Measurements from ENCODE around the gene NKAIN2.
"Not testable (repeated sequence)": the region's sequence is repeated elsewhere in the genome, so short reads cannot be mapped to it uniquely, and the experiment has no call there.

The NKAIN2 gene

GRCh38 chr6:124535299-124535698, 731.6 kb downstream of the NKAIN2 start:
- no peak for DNase-seq

- no peak for DNase-seq
These were observed 732.1 kb downstream of the NKAIN2 start for GRCh38 chr6:124535746-124536145.

GRCh38 chr6:124536157-124536841, 732.6 kb downstream of the NKAIN2 start:
- DNase-seq = no peak

GRCh38 chr6:124536842-124537191, 733.2 kb downstream of the NKAIN2 start:
- no peak for DNase-seq

GRCh38 chr6:124539096-124539495, 735.4 kb downstream of the NKAIN2 start:
- DNase-seq = no peak

- DNase-seq = no peak
These were observed 737.9 kb downstream of the NKAIN2 start for GRCh38 chr6:124541573-124541972.

GRCh38 chr6:124546601-124547000, 742.9 kb downstream of the NKAIN2 start:
- DNase-seq = no peak

- no peak for DNase-seq
These were observed 748.1 kb downstream of the NKAIN2 start for GRCh38 chr6:124551711-124552233.

- no peak for DNase-seq
These were observed 754.2 kb downstream of the NKAIN2 start for GRCh38 chr6:124557873-124558272.

- not testable (repeated sequence) for DNase-seq
These were observed 756.4 kb downstream of the NKAIN2 start for GRCh38 chr6:124560078-124560477.

- DNase-seq = no peak
These were observed 757.4 kb downstream of the NKAIN2 start for GRCh38 chr6:124560873-124561567.

GRCh38 chr6:124561635-124562130, 758.0 kb downstream of the NKAIN2 start:
- no peak for DNase-seq

- DNase-seq = not testable (repeated sequence)
These were observed 760.5 kb downstream of the NKAIN2 start for GRCh38 chr6:124564125-124564524.

- no peak for DNase-seq
These were observed 763.7 kb downstream of the NKAIN2 start for GRCh38 chr6:124567401-124567800.

GRCh38 chr6:124573953-124574352, 770.3 kb downstream of the NKAIN2 start:
- DNase-seq = no peak

- no peak for DNase-seq
These were observed 774.1 kb downstream of the NKAIN2 start for GRCh38 chr6:124577734-124578281.

GRCh38 chr6:124590001-124590400, 786.3 kb downstream of the NKAIN2 start:
- no peak for DNase-seq

GRCh38 chr6:124599656-124600055, 796.0 kb downstream of the NKAIN2 start:
- no peak for DNase-seq

- DNase-seq = no peak
These were observed 801.1 kb downstream of the NKAIN2 start for GRCh38 chr6:124604719-124605118.

- no peak for DNase-seq
These were observed 803.5 kb downstream of the NKAIN2 start for GRCh38 chr6:124607119-124607627.

- no peak for DNase-seq
These were observed 809.4 kb downstream of the NKAIN2 start for GRCh38 chr6:124613031-124613430.

- DNase-seq = no peak
These were observed 818.7 kb downstream of the NKAIN2 start for GRCh38 chr6:124622351-124622750.

GRCh38 chr6:124633655-124634054, 830.0 kb downstream of the NKAIN2 start:
- no peak for DNase-seq

GRCh38 chr6:124640432-124640831, 836.8 kb downstream of the NKAIN2 start:
- DNase-seq = no peak

Measured in activated CD4-positive, alpha-beta T cell treated with anti-CD3 and anti-CD28 coated beads, Interleukin-2, amount 50 U/mL, for 16 hours (primary cell).